IPS-18c (cell line): ENCODE measurements around the gene CDC42BPG.

ENCODE experiments used
- H3K4me3 ChIP-seq: 2 replicates; pipeline ENCODE4 v1.7.0; 2013; ENCODE audit warnings: low read depth, mild to moderate bottlenecking, low read length, moderate library complexity; ENCODE audit not compliant: insufficient read depth
- H3K9me3 ChIP-seq: one replicate; pipeline ENCODE4 v1.6.1; 2013; ENCODE audit warnings: mild to moderate bottlenecking, low read length, moderate library complexity; ENCODE audit not compliant: control insufficient read depth, insufficient read depth

CDC42BPG gene

DNA sequence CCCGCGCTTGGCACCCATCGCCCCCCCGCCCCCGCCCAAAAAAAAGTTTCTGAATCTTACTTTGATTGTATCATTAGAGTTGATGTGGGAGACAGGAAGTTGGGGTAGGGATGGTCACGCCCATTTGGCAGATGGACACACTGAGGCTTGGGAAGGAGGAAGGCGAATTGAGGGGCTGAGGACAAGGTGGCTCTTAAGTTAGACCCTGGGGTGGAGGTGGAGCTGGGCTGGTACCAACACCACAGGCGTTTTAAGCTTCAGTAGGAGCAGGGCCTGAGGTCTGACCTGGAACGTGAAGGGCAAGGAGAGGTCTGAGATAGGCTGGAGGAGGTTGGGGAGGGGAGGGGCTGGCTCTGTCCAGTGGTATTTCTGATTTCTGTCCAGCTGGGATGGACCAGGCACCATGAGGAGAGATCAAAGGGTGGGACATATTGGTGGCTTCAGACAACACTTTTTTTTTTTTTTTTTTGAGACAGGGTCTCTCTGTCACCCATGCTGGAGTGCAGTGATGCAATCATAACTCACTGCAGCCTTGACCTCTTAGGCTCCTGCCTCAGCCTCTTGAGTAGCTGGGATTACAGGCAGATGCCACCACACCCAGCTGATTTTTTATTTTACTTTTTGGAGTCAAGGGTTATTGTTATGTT is 799 bp upstream of the CDC42BPG start:
- Histone ChIP-seq H3K4me3 (peak overlapping the region; percentile 74), H3K9me3 (no peaks in the 10 kb centered on the region)

DNA sequence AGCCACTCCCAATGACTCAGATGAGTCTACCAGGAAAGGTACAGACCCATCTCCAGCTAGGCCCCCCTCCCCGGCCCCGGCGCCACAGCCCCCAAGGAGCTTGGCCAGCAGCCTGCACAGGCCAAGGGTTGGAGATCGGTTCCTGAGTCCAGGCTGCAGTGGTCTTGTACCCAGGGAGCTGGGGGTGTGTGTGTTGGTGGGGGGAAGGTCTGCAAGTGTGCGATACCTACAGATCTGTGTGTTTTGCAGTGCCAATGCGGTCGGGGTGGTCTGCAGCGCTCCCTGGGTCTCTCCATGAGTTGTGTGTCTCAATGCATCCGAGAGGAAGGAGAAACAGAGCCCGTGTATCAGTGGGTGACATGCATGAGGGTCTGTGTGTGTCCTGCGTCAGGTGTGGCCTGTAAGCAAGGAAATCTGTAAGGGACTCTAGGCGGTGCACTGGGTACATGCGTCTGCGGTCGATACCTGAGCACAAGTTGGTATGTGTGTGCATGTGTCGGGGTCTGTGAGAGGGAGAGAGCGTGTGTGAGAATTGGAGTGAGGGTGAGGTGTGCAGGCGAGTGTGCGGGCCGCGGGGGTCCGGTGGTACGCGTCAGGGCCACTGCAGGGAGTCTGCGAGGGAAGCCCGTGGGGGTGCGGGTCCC is 645 bp downstream of the CDC42BPG start:
- Histone ChIP-seq H3K4me3 (peak overlapping the region; percentile 74), H3K9me3 (no peaks in the 10 kb centered on the region)

DNA sequence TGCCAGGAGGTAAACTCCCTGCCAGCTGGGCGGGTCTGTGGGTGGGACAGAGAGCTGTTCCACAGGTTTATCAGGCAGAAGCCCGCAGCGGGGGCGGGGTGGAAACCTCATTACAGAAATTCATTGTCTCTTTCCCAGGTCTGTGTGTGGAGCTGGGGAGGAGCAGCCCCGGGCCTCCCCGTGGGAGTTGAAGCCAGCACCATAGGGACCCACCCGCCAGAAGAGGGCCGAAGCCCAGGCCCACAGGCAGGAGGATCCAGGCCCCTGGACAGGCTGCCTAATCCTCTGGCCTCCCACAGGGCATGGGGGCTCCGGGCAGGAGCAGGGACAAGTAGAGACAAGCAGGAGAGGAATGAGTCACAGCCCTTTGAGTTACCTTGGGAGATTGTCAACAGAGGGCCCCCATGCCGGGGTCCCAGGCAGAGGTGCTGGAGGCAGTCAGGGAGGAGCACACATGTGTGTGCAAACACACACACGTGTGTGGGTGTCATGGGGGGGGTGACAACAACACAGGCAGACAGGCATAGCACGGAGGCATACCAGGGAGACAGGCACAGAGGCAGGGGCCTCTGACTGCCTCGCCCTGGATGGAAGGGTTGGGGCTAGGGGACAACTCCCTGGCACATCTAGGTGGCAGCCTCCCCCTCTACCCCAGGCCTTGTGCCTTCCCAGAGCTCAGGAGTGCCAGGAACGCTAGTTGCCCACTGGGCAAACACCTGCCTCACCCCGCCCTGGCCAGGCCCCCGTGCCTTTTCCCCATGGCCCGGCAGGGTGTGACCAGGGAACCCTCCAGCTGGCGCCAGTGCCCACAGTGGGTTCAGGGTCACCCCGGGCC is 1.4 kb downstream of the CDC42BPG start:
- Histone ChIP-seq H3K9me3 (no peaks in the 10 kb centered on the region), H3K4me3 (peak overlapping the region; percentile 15; the same call in 1 of the 2 replicates)

DNA sequence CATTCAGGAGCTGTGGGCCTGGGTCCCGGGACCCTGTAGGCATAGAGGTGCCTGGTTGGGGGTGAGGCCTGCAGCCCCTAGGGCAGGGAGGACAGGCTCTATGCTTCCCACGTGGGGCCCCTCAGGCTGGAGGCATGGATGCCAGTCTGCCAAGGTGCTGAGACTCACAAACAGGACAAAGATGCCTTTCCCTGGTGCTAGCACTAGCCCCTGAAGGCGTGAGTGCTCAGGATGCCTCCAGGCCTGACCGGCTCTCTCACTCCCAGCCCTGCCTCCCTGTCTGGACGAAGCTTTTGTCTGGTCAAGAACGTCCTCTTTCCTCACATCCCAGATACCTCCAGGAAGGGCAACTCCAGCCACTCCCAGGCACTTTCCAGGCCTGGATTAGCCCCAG is 2.1 kb downstream of the CDC42BPG start:
- Histone ChIP-seq H3K4me3 (peak overlapping the region; percentile 22; the same call in 1 of the 2 replicates), H3K9me3 (no peaks in the 10 kb centered on the region)

DNA sequence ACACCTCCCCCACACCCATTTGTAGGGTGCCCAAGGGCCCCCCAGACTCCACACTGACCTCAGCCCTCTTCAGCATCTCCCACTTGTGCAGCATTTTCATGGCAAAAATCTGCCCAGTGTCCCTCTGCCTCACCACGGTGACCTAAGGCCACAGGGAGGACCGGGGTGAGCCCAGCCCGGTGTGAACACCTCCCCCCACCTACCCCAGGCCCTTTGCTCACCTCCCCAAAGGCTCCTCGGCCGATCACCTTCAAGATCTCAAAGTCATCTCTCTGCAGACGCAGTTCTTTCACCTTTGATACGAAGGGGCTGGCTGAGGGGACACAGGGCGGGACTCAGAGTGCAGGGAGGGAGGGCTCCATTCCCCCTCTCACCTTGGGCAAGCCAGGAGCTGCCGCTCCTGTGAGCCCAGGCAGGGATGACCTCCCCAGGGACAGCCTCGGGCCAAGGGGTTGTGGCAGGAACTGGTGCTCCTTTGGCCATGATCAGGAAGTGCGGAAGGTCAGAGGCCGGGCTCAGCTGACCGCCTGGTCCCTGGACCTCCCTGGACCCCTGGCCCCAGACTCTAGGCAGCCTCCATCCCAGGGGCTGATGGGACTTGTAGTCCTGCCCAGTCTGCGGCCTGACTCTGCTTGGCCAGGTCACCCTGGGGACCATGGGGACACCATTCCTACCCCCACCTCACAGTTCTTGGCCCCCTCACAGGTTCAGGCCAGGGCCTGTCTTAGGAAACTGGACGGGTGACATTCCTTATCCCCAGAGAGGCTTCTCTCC is 2.7 kb downstream of the CDC42BPG start:
- Histone ChIP-seq H3K9me3 (no peaks in the 10 kb centered on the region), H3K4me3 (no peak overlapping the region)

DNA sequence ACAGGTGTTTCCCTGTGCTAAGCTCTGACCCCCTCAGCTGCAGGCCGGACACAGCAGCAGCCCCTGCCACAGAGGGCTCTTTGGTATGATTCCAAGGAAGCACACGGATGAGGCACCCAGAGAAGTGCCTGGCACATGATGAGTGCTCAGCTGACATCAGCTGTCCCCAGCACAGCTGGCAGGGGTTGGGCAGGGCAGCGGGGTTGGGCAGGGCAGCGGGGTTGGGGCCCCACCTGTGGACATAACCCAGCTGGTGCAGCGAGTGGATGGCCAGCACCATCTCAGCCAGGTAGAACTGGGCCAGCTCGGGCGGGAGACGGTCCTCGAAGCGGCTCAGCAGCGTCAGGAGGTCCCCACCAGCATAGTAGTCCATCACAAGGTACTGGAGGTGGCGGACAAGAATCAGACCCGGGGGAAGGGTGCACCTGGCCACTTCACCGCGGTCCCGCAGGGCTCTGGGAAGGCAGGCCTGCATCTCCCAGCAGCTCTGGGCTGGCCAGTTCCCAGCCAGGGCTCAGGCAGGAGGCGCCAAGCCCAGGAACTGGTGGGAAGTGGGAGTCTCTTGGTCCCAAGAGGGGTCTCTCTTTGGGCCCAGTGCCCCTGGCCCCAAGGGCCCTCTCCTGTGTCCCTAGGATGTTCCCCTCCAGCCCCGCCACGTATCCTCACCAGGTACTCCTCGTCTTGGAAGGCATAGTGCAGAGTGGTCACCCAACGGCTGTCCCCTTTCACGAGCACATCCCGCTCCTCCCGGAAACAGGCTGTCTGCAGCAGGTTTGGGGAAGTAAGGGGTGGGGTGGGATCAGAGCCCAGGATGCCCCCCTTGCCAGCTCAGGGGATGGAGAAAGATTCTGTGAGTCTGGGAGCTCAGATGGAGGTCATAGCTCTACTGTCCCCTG is 4.3 kb downstream of the CDC42BPG start:
- H3K9me3 ChIP-seq: no peaks in the 10 kb centered on the region
- H3K4me3 ChIP-seq: no peak overlapping the region

DNA sequence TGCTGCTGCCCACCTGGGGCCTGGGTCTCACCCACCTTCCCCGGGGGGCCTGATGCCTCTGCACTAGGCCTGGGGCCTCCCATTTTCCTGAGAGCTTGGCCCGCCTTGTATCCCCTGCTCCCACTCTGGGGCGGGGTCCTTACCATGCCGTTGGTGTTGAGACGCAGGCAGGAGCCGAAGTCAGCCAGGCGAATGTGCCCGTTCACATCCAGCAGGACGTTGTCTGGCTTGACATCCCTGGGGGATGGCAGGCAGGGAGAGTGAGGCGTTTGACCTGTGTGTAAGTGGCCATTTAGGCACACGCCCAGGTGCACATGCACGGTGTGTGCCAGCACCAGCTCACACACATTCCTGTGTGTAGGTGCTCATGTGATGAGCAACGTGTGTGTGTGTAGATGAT is 5.1 kb downstream of the CDC42BPG start:
- Histone ChIP-seq H3K9me3 (no peaks in the 10 kb centered on the region), H3K4me3 (no peak overlapping the region)

DNA sequence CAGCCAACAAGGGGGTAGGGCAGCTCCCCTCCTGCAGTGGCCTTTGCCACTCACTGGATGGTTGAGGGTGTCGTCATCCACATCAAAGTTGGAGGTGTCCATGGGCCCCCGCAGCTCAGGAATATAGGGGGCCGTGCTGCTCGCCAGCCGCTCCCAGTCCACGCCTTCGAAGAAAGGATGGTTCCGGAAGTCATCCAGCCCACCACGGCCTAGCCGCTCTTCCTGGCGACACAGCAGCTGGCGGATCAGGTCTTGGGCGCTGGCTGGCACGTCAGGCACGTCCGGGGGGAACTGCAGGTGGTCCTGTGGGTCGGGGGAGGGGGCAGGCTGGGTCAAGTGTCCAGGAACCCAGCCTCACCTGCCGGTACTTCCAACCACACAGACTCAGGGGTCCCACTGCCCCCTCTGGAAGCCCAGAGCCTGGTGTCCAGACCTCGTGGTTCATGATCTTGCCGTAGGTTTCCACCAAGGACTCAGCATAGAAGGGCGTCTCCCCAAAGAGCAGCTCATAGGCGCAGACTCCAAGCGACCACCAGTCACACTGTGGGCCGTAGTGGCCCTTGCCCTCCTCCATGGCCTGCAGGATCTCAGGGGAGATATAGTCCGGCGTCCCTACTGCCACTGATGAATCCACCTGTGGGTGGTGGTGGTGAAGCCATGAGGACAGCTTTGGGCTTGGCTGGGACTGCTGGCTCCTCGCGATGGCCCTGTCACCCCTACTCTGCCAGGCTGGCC is 5.7 kb downstream of the CDC42BPG start:
- H3K4me3 ChIP-seq: no peak overlapping the region
- H3K9me3 ChIP-seq: no peaks in the 10 kb centered on the region

DNA sequence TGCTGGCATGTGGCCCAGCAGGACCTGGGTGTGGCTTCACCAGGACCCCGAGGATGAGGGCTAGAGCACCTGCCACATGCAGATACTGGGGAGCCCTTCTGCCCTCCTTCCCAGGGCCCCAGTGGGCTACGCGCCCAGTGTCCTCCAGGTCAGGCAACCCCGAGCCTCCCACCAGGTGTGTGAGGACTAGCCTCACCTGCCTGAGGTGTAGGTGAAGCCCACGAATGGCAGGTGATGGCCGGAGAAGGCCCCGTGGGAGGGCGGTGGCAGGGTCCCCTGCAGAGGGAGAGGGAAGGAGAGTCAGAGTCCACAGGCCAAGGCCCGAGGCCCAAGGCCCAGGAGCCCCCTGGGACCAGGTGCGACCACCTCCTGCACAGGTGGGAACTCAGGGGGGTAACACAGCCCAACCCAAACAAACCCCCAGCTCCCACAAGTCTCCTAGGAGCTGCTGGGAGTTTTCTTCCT is 6.5 kb downstream of the CDC42BPG start:
- Histone ChIP-seq H3K4me3 (no peak overlapping the region), H3K9me3 (no peaks in the 10 kb centered on the region)

DNA sequence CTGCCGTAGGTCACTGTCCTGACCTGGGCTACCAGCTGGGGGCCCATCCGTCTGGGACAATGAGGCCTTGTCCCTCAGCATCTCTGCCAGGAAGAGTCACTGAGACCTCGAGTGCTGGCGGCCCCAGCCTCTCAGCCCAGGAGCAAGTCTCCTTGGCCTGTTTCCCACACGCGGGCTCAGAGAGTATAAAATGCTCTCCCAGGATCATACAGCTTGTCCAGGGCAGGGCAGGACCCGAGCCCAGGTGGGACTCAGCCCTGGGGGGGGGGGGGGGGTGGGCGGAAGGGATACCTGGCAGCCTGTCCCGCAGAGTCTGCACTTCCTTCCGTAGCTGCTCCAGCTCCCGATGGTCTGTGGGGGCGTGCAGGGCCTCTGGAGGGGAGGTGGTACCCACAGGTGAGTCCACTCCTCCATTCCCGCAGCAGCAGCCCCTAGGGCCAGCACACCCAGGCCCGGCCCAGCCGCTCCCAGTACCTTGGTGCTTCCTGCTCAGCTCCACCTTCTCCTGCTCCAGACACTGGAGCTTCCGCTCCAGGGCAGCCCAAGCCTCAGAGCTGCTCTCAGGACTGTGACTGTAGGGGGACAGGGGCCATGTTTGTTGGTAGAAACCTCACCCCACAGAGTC is 7.9 kb downstream of the CDC42BPG start:
- H3K9me3 ChIP-seq: no peaks in the 10 kb centered on the region

DNA sequence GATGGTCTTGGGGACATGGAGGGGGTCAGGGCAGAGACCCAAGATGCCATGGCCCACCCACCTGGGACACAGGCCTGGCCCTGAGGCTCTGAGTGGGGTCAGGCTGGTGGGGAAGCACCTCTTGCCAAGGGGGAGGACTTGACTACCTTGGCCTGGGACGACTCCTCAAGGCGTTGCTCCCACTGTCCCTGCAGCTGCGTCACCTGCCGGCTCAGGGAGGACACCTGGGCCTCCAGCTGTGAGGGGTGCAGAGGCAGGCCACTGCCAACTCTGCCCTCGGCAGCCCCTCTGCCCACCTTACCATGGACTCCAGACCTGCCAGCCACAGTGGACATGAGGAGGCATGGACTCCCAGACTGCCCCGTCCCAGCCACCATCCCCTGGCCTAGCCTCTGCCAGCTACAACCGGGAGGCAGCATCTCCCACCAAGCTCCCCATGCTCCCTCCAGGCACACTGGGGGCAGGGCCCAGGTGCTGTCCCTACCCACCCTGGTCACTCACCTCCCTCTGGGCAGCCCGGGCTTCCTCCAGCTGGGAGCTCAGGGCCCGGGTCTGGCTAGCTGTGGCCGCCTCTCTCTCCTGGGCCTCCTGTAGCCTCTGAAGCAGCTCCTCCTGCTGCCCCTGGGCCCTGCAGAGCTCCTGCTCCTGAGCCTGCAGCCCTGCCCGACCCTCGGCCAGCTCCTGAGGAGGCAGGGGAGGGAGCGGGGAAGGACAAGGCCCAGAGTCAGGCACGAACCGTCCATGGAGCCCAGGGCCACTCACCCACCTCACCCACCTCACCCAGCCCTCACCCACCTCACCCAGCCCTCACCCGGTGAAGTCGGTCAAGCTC is 8.6 kb downstream of the CDC42BPG start:
- no peak overlapping the region for H3K4me3 ChIP-seq
- H3K9me3 ChIP-seq: no peaks in the 10 kb centered on the region

More for the DNA sequence above, 7.9 kb downstream of the CDC42BPG start:
- no peak overlapping the region for H3K4me3 ChIP-seq

DNA sequence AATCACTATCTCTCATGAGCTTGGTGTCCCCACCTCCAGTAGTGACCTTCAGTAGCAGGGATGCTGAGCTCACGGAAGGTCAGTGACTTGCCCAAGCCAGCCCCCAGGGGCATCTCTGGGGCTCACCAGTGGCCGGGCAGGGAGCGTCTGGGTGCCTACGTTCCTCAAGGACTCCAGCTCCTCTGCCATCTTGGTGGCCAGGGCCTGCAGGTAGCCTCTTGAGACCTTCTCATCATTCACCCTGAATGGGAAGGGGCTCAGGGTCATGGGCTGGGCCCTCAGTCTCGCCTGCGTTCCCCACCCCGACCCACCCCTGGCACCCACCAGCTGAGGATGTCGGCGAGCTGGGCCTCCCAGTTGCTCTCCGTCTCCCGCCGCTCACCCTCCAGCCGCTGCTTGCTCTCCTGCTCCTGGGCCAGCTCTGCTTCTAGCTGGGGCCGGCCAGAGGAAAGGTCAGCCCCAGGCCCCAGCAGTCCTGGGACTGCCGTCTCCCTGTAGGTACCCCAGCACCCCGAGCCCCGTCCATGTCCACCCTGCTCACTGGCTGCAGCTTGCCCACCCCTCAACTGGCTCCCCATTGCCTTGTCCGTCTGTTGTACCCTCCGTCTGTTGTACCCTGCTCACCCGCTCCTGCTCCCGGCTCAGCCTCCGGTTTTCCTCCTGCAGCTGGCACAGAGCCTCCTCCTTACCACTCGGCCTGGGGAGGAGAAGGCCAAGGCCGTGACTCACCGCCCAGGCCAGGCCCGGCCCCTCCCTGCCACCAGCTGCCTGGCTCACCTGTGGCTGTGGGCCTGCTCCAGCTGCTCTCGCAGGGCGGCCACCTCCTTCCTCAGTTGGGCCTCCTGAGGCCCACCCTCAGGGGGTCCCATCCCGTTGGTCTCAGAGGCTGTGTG is 9.5 kb downstream of the CDC42BPG start:
- H3K9me3 ChIP-seq: no peaks in the 10 kb centered on the region
- no peak overlapping the region for H3K4me3 ChIP-seq

DNA sequence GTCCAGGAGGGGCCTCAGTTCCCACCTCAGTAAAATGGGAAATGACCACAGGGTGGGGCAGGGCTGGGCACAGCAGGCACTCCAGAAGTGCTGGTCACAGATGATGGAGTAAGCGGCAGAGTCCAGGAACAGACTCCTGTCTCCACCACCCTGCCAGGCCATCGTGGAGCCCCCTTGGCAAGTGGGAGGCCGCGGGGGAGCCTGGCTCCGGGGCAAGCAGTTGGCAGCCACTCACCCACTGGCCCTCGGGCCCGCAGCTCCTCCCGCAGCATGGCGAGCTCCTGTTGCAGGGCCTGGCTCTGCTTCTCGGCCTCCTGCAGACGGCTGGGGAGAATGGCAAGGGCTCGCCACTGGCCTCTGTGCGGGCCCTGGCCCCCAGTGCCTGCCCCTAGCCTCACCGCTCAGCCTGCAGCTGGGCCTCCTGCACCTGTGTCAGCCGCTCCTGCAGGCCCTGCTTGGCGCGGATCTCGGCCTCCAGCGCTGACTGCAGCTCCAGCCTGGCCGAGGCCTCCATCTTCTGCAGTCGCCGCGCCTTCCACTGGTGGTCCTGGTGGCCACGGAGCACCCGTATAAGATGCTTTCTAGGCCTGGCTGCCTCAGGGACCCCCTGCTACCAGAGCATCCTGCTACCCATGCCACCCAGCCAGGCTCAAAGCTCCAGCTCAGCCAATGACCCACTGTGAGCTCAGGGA is 10.3 kb downstream of the CDC42BPG start:
- Histone ChIP-seq H3K9me3 (no peaks in the 10 kb centered on the region), H3K4me3 (no peak overlapping the region)
